Measurements from ENCODE around the gene NOVA1. TPM values are rescaled to one million over a fixed set of nuclear protein-coding genes. Genes with fewer than 3 reads are reported as not detected.

NOVA1 gene
- polyA plus RNA-seq, 3 donors: 0.01 TPM; not detected in 2

DNA sequence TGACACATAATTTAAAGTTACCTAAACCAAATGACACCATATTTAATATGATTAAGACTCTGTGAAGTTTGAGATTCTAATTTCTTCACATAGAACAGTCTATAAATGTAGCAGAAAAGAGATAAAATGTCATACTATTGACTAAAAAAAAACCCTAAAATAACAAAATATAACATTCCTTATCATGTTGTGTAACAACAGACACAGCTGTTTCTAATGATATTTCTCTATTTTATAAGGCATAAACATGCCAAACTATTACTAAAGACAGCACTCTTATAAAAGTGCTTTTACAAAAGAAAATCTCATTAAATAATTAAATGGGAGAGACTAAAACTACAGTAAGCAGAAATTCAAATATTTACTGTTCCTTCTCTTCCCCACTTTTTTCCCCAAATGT, 49.4 kb downstream of the NOVA1 start:
- H3K79me2 ChIP-seq (ENCODE audit: insufficient read depth, low read length): no peaks in the 10 kb centered on the region
- no peak overlapping the region for H3K27ac ChIP-seq (ENCODE audit: low read depth in 1 of 2, low read length in 2 of 2)
- TF ChIP-seq, protein P1, sequence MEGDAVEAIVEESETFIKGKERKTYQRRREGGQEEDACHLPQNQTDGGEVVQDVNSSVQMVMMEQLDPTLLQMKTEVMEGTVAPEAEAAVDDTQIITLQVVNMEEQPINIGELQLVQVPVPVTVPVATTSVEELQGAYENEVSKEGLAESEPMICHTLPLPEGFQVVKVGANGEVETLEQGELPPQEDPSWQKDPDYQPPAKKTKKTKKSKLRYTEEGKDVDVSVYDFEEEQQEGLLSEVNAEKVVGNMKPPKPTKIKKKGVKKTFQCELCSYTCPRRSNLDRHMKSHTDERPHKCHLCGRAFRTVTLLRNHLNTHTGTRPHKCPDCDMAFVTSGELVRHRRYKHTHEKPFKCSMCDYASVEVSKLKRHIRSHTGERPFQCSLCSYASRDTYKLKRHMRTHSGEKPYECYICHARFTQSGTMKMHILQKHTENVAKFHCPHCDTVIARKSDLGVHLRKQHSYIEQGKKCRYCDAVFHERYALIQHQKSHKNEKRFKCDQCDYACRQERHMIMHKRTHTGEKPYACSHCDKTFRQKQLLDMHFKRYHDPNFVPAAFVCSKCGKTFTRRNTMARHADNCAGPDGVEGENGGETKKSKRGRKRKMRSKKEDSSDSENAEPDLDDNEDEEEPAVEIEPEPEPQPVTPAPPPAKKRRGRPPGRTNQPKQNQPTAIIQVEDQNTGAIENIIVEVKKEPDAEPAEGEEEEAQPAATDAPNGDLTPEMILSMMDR (IDR thresholded peaks at IDR 0.05): no peak
- H3K27me3 ChIP-seq (ENCODE audit: control insufficient read depth in 2 of 2, insufficient read depth in 2 of 2, low read length in 2 of 2): no peaks in the 10 kb centered on the region
- no peaks in the 10 kb centered on the region for H3K36me3 ChIP-seq (replicated peaks in 1 of 2; ENCODE audit: control insufficient read depth in 1 of 2, insufficient read depth in 2 of 2, low read length in 2 of 2)
- no peak for DNase-seq
- Mint-ChIP-seq H3K4me1 (no peaks in the 10 kb centered on the region), H3K27me3 (ENCODE audit: low read depth in 3 of 3) (peaks cover 0 to under 1% (median 0%) of the 10 kb centered on the region in 3 donors), H3K4me3 (no peak overlapping the region), H3K27ac (no peak overlapping the region), H3K36me3 (no peaks in the 10 kb centered on the region), H3K9me3 (no peaks in the 10 kb centered on the region)
- no peak overlapping the region for H3K9ac ChIP-seq (ENCODE audit: insufficient read depth, low read length, poor library complexity, severe bottlenecking)
- no peak overlapping the region for H2AFZ ChIP-seq (ENCODE audit: insufficient read depth, low read depth, low read length, poor library complexity, severe bottlenecking)
- no peak overlapping the region for H3K4me3 ChIP-seq (replicated peaks in 1 of 3; ENCODE audit: low read depth in 2 of 3, low read length in 3 of 3)
- H3K9me3 ChIP-seq (replicated peaks in 1 of 2; ENCODE audit: control insufficient read depth in 1 of 2, insufficient read depth in 1 of 2, low read length in 2 of 2): no peaks in the 10 kb centered on the region
- H3K4me1 ChIP-seq (ENCODE audit: control insufficient read depth in 1 of 2, insufficient read depth in 2 of 2, low read length in 2 of 2): no peaks in the 10 kb centered on the region
- H4K20me1 ChIP-seq (ENCODE audit: insufficient read depth, low read length): no peaks in the 10 kb centered on the region
- no peak overlapping the region for H3K4me2 ChIP-seq (replicated peaks; ENCODE audit: extremely low read depth, low read length, poor library complexity, severe bottlenecking)
- intact Hi-C loops (cut with micrococcal nuclease): no loop called here

DNA sequence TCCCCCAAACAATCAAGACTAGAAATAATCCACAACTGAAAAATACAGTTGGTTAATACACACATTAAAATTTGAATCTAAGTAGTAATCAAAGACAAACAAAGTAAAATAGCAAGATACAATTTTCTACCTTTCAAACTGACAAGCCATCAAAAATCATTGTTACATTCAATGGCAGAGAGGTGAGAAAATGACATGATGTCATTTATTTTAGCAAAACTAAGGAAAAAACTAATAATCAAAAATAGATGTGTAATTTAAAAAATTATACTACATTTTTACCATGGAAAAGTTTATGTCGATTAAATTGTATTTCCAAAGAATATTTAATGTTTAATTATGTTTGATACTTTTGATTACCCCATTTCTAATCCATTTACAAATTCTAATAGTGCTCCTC, 59.7 kb downstream of the NOVA1 start:
- intact Hi-C loops (cut with micrococcal nuclease): no loop called here

More for the DNA sequence above, 59.7 kb downstream of the NOVA1 start:
- no peaks in the 10 kb centered on the region for H3K4me1 Mint-ChIP-seq
- Histone ChIP-seq H3K4me1 (ENCODE audit: control insufficient read depth in 1 of 2, insufficient read depth in 2 of 2, low read length in 2 of 2) (no peaks in the 10 kb centered on the region), H3K27ac (ENCODE audit: low read depth in 1 of 2, low read length in 2 of 2) (no peak overlapping the region), H3K4me3 (replicated peaks in 1 of 3; ENCODE audit: low read depth in 2 of 3, low read length in 3 of 3) (no peak overlapping the region), H3K4me2 (replicated peaks; ENCODE audit: extremely low read depth, low read length, poor library complexity, severe bottlenecking) (no peak overlapping the region), H2AFZ (ENCODE audit: insufficient read depth, low read depth, low read length, poor library complexity, severe bottlenecking) (no peak overlapping the region), H3K36me3 (replicated peaks in 1 of 2; ENCODE audit: control insufficient read depth in 1 of 2, insufficient read depth in 2 of 2, low read length in 2 of 2) (no peaks in the 10 kb centered on the region), H3K9me3 (replicated peaks in 1 of 2; ENCODE audit: control insufficient read depth in 1 of 2, insufficient read depth in 1 of 2, low read length in 2 of 2) (no peaks in the 10 kb centered on the region), H4K20me1 (ENCODE audit: insufficient read depth, low read length) (no peaks in the 10 kb centered on the region), H3K79me2 (ENCODE audit: insufficient read depth, low read length) (no peaks in the 10 kb centered on the region), H3K9ac (ENCODE audit: insufficient read depth, low read length, poor library complexity, severe bottlenecking) (no peak overlapping the region), H3K27me3 (ENCODE audit: control insufficient read depth in 2 of 2, insufficient read depth in 2 of 2, low read length in 2 of 2) (no peaks in the 10 kb centered on the region)
- DNase-seq: no peak
- no peak overlapping the region for H3K4me3 Mint-ChIP-seq
- H3K27ac Mint-ChIP-seq: no peak overlapping the region
- H3K36me3 Mint-ChIP-seq: no peaks in the 10 kb centered on the region
- no CpG with 5 or more reads among the region's 1 CpG for WGBS (ENCODE audit: insufficient coverage)
- TF ChIP-seq, protein P1 (IDR thresholded peaks at IDR 0.05): no peak
- H3K9me3 Mint-ChIP-seq: no peaks in the 10 kb centered on the region
- peaks cover 0 to 6% (median 0%) of the 10 kb centered on the region in 3 donors for H3K27me3 Mint-ChIP-seq (ENCODE audit: low read depth in 3 of 3)

Data from CD14-positive monocyte (primary cell).